Nasal cavity respiratory epithelium epithelial cell of viscerocranial mucosa (primary cell): ENCODE data around the gene SLC26A1. TPM values are rescaled to one million over a fixed set of nuclear protein-coding genes. Genes with fewer than 3 reads are reported as not detected.

Source experiments
- total RNA-seq: library from RNA; depleted of rRNA; stranded (reverse); fragments of >200 nt; gene quantifications from 2 replicates; pipeline ENCODE4 v1.2.3, GENCODE V29; 2014

The SLC26A1 gene, protein sequence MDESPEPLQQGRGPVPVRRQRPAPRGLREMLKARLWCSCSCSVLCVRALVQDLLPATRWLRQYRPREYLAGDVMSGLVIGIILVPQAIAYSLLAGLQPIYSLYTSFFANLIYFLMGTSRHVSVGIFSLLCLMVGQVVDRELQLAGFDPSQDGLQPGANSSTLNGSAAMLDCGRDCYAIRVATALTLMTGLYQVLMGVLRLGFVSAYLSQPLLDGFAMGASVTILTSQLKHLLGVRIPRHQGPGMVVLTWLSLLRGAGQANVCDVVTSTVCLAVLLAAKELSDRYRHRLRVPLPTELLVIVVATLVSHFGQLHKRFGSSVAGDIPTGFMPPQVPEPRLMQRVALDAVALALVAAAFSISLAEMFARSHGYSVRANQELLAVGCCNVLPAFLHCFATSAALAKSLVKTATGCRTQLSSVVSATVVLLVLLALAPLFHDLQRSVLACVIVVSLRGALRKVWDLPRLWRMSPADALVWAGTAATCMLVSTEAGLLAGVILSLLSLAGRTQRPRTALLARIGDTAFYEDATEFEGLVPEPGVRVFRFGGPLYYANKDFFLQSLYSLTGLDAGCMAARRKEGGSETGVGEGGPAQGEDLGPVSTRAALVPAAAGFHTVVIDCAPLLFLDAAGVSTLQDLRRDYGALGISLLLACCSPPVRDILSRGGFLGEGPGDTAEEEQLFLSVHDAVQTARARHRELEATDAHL
- total RNA-seq: under 0.01 and 0.07 TPM in 2 replicates

DNA sequence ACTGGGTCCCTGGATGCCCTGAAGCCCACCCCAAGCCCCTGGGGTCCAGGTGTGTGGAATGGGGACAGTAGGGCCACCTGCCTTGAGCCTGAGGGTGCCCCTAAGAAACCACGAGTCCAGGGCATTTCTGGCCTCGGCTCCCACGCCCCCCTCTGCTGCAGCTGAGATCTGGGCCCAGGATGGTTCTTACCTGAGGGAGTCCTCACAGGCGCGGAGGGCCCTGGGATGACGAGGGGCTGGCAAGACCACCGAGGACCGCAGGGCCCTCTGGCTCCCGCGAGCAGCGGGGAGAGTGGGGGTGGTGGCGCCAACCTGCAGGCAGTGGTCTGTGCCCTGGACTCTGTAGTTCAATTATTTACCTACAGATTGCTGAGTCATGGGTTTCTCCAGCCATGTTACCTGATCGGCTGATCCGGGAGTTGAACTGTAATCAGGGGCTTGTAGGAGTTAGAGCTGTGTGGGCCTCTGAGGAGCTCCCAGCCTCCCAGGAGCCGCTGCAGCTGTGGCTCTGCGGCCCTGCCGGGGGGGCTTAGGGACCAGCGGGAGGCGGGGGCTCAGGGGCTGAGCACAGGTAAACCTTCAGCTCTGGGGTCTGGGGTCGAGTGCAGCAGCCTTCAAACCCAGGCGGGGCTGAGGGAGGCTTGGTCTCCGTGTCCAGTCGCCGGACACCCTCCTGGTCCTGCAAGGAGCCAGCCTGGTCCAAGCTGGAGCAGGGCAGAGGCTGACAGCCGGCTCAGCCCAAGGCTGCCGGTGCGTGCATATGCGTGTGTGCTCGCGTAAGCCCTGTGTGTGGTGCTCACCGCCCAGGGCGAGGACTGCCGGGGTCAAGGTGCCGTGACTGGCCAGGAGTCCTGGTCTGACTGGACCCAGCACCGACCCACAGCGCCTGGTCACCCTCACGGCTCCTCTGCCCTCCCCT lies at the start of gene SLC26A1:
Gene SLC26A1 (minus strand): TSS at position 294 of the 919 bp plus-strand sequence. CDS start 1,701 bp downstream, outside the sequence.

DNA sequence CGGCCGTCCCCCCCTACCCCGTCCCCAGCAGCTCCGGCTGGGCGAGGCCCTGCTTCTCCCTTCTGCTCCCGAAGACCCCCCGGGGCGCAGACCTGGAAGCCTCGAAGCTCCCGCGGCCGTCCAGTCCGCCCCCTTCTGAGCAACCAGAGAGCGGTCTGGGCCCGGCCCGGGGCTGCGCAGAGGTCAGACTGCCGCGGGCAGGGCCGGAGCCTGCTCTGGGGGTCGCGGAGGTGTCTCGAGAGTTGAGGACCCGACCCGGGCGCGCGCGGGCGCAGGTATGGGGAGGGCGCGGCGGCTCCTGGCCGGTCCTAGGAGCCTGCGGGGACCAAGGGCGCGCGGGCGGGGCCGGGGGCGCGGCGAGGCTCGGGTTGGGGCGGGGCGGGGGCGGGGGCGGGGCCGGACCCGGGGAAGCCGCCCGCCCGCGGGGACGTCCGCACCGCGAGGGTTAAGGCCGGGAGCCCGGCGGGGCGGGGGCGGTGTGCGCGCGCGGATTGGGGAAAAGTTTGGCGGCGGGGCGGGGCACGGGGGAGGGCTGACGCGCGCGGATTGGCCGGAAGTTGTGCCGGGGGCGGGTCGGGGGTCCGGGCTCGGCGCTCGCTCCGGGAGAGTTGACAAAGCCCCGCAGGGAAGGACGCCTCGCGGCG lies 17.9 kb upstream of the SLC26A1 start, which contains the start of gene FGFRL1:
Gene FGFRL1 (plus strand): TSS at position 605 of the 644 bp plus-strand sequence. CDS start 860 bp downstream, outside the sequence.

DNA sequence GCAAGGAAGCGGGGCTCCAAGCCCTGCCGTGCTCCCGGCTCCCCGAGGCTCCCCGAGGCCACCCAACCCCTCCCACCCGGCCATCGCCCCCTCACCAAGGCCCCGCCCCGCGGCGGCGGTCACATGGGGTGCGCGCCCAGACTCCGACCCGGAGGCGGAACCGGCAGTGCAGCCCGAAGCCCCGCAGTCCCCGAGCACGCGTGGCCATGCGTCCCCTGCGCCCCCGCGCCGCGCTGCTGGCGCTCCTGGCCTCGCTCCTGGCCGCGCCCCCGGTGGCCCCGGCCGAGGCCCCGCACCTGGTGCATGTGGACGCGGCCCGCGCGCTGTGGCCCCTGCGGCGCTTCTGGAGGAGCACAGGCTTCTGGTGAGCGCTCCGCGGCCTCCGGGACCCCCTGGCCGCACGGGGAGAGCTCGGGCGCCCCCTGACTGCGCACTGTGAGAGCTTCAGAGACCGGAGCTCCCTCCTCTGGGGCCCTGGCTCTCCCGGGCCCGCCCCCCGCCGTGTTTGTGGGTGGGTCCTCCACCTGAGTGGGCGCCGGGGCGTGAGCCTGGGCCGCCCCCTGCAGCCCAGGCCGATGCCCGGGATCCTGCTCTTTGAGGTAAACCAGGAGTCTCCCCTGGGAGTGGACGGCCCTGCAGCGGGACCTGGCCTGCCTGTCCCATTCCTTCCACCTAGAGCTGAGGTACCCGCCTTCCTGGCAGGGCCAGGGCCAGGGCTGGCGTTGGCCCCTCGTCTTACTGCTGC lies 6.2 kb downstream of the SLC26A1 start, which contains the start of gene IDUA:
Gene IDUA (plus strand): TSS at position 166 of the 745 bp plus-strand sequence. CDS start 41 bp downstream, at position 207.

DNA sequence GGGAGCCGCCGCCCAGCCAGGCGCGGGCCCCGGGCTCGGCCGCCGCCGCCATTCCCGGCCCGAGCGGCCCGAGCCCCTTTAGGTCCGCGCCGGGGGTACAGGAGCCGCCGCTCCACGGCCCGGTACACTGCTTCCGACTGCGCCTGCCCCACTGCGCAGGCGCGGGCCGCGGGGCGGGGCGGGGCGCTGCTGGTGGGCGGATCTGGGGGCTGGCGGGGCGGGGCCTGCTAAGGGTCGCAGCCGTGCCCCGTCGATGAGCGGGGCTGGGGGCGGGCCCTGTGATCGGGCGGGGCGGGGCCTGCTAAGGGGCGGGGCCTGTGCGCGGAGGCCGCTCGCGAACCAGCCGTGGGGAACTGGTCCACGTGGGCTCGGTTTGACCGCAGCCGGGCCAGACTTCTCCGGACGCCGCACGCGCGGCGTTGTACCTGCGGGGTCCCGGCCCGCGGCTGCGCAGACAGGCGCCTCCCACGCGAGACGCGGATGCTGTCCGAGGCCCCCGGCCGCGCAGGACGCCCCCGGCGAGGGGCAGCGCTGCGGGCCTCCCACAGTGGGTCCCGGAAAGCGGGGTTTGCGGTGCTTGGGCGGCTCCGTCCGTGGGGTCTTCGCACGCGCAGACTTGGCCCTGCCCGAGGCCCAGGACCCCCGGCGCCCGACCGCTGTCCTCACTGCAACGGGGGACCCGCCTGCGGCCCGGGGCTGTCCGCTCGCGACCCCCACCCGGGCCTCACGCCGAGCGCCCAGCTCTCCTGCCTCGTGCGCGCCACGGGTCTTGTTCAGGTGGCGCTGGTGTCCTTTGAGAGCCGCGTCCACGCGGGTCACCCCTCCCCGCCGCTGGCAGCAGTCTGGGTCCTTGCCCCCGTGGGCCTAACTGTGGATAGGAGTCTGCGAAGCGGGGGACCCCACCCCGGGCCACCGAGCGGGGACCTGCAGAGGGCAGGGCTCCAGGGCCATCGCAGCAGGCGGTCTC lies 19.5 kb downstream of the SLC26A1 start, which contains the start of gene DGKQ:
Gene DGKQ (minus strand): TSS at position 139 of the 967 bp plus-strand sequence. CDS start 87 bp downstream, at position 52.

Other genes starting within 250 kb of the SLC26A1 start
- 0.21 TPM in 1 of 2 replicates, not detected in the other for gene CPLX1, start 167.3 kb downstream of the SLC26A1 start, total RNA-seq
- 67.0 and 91.8 TPM in 2 replicates for gene GAK, start 61.1 kb downstream of the SLC26A1 start, total RNA-seq
- gene TMEM175, start 60.9 kb downstream of the SLC26A1 start, total RNA-seq: 6.5 and 14.5 TPM in 2 replicates
- gene DGKQ, start 19.8 kb downstream of the SLC26A1 start, total RNA-seq: 19.1 and 37.9 TPM in 2 replicates
- gene IDUA, start 6.4 kb downstream of the SLC26A1 start, total RNA-seq: 2.4 and 26.3 TPM in 2 replicates
- 15.0 and 25.3 TPM in 2 replicates for gene FGFRL1, start 18.2 kb upstream of the SLC26A1 start, total RNA-seq
- 0.68 and 0.71 TPM in 2 replicates for gene RNF212, start 120.2 kb upstream of the SLC26A1 start, total RNA-seq
- 3.1 and 16.9 TPM in 2 replicates for gene SPON2, start 179.2 kb upstream of the SLC26A1 start, total RNA-seq